ENCODE measurements around the gene APBB1IP. TPM values are rescaled to one million over a fixed set of nuclear protein-coding genes. Genes with fewer than 3 reads are reported as not detected.
A peak's percentile ranks its signal among the peaks of the same experiment; 100 is the strongest.
"Not testable (repeated sequence)": the region's sequence is repeated elsewhere in the genome, so short reads cannot be mapped to it uniquely, and the experiment has no call there.

The APBB1IP gene
- 1 to 10 TPM in 11 of 12 donors, not detected in 1; 1.2 to 9.5 (median 1.9) TPM for polyA plus RNA-seq (ENCODE audit: insufficient read length in 12 of 12)
- long read RNA-seq, donor 1 = 0 reads
- long read RNA-seq, donor 2, partial matches to known transcripts = 0 of 1 reads
- long read RNA-seq, donor 2, other reads (novel, unspliced or antisense) = 0 of 1 reads
- long read RNA-seq, donor 3 = 0 reads
- long read RNA-seq, donor 4 = 0 reads
- long read RNA-seq, donor 5 = 0 reads
- long read RNA-seq, donor 6 = 0 reads
- long read RNA-seq, donor 7, partial matches to known transcripts = 0 of 1 reads
- long read RNA-seq, donor 7, other reads (novel, unspliced or antisense) = 0 of 1 reads
- long read RNA-seq, donor 8, partial matches to known transcripts = 0 of 1 reads
- long read RNA-seq, donor 8, other reads (novel, unspliced or antisense) = 0 of 1 reads
- long read RNA-seq, donor 9, partial matches to known transcripts = 0 of 1 reads
- long read RNA-seq, donor 9, other reads (novel, unspliced or antisense) = 0 of 1 reads
- long read RNA-seq, donor 10 = 0 reads
- long read RNA-seq, donor 11 = 0 reads

DNA sequence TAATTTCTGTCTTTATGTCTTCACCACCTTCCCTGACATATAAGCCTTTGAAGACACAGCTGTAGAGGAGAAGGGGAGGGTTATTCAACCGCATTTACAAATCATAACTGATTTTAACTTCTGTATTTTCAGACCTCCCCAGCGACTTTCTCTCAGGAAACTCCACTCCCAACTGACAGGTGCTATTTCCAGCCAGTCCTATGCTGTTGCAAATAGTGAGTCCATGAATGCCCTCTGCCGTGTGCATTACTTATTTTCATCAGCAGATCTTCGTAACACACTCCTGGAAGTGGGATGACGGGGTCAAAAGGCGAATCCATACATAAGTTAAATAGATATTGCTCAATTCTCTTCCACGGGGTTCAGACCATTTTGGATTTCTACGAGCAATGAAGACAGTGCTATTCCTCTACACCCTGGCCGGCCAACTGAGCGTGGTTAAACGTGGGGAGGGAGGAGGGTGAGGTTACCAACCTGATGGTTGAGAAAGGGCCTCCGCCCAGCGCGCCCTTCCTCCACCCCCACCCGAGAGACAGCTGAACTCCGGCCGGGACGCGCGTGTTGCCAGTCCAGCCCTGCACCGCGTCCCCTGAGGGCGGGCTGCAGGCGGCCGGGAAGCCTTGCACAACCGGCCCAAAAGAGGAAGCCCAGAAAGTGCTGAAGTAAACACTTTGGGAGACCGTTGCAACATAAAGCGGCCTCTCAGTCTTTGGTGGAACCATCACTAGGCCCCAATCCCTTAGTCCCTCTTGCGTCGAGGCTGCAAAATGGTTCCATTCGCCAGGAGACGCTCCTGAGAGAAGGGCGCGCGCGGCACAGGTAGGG, at the start of gene APBB1IP:
APBB1IP (plus strand) TSS at position 705 of the 825 bp plus-strand sequence. CDS start 53,986 bp downstream, outside the sequence.
- DNase-seq = peak; percentile 37

- DNase-seq = no peak
Measured at GRCh38 chr10:26389533-26389932, 48.6 kb upstream of the APBB1IP start.

- DNase-seq = no peak
Measured at GRCh38 chr10:26391701-26392695, 46.1 kb upstream of the APBB1IP start.

DNA sequence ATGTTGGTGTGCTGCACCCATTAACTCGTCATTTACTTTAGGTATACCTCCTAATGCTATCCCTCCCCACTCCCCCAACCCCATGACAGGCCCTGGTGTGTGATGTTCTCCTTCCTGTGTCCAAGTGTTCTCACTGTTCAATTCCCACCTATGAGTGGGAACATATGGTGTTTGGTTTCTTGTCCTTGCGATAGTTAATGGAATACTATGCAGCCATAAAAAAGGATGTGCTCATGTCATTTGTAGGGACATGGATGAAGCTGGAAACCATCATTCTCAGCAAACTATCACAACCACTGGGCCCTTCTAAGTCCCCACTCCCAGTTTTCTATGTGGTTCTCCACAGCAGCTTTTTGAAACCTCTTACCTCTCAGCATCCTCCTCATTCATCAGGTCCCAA, 39.8 kb upstream of the APBB1IP start:
- not testable (repeated sequence) for DNase-seq

DNA sequence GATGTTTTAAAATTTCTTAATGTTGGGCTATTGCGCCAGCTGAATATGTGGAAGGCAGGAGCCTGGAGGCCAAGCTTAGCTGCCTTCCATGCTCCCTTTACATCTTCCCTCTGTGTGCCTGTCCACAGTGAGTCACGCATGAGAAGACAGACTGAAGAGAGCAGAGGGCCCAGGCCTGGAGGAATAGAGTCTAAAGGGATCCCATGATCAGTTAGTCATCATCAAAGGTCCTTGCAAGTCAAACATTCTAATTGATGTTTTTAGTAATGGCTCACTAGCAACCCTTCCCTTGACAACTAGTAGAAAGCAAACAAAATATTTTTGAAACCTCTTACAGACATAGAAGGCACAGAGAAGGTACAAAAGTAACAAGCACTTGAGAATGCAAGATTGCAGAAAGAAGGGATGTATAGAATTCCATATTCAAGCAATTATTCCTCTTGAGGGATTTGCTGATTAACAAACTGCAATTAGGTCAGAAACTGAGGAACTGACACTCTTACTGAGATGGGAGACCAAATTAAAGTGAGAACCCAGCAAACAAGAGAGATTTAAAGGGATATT, 30.7 kb upstream of the APBB1IP start:
- no peak for DNase-seq

DNA sequence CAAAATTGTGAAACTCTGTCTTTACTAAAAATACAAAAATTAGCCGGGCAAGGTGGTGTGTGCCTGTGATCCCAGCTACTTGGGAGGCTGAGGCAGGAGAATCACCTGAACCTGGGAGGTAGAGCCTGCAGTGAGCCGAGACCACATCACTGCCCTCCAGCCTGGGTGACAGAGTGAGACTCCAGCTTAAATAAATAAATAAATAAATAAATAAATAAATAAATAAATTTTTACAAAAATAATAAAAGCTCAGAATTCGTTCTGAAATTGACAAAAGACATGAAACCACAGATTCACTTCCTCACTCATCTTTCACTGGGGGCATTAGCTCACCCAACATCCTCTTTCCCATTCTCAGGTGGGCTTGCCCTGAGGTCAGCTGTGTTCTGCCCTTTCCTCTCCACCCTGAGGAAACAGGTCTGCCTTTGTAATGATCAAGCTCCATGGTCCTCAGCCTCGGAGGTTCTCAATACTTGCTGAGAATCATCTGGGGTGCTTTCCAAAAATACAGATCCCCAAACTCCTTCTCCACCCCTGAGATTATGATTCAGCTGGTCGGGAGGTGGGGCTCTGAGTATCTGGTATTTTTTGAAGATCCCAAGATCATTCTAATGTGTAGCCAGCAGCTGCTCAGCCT, 29.2 kb upstream of the APBB1IP start:
- no peak for DNase-seq

GRCh38 chr10:26410356-26410755, 27.8 kb upstream of the APBB1IP start:
- DNase-seq = no peak

- DNase-seq = no peak
Measured at GRCh38 chr10:26412932-26413331, 25.2 kb upstream of the APBB1IP start.

DNA sequence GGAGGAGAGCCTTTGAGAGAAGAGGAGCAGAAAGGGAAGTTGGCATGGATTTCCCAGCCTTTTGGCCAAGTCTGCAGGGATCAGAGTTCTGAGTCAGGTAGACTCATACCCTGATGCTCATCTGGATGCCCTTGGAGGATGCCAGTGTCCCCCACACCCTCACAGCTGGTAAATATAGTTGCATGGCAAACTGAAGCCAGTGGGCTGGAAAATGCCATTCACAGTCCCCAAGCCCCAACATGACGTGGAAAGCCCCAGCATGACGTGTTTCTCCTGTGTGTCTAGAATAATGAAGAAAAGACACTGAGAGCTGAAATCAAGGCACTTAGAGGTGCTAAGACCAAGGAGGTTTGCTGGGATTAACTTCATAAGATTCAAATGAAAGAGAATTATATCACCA, 24.8 kb upstream of the APBB1IP start:
- no peak for DNase-seq

DNA sequence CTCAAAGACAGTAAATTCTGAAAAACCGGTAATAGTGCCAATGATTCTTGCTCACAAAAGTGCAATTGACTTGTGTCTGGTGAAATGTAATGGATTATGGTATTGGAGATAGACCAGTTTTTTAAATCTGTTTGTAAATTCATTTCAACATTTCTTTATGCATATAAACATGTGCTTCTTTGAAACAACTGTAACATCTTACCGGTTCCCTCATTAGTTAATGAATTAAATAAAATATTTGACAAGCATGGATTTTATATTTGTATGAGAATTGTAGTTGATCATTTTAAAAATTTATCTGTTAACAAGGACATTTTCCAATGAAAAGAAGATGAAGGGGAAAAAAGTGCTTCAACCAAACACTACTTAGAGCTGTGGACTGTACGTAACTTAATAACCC, 21.0 kb upstream of the APBB1IP start:
- no peak for DNase-seq

DNA sequence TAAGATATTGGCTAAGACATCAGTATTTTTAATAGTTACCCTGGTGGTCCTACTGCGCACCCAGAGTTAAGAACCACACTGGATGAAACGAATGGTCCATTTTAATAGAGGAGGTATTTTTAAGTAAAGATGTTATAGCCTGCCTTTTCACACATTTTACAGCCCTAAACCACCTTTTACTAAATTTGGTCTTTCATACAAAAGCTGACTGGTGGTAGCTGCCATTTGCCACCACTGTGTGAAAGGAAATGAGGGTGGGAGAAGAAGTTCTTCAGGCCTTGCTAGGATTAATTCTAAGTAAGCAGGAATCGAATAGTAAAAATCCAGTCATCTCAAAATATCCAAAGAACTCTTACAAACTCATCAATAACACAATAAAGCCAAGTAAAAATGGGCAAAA, 15.2 kb upstream of the APBB1IP start:
- no peak for DNase-seq

DNA sequence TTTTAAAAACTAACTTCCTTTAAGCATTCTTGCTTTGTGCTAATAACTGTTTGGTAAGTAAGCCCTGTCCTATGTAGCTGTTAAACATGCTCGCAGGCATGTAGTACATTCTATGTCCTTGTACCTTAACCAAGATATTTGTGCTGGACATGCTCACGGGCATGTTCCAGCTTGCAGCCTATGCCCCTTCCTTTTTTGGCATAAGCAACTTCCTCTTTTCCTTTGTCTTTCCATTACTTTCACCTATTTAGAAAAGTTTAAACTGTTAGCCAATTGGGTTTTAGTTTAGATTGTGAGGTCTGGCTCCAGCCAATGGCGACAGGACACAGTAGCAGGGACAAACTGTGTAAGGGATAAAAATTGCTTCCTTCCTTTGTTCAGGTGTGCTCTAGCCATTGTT, 14.4 kb upstream of the APBB1IP start:
- DNase-seq = no peak

DNA sequence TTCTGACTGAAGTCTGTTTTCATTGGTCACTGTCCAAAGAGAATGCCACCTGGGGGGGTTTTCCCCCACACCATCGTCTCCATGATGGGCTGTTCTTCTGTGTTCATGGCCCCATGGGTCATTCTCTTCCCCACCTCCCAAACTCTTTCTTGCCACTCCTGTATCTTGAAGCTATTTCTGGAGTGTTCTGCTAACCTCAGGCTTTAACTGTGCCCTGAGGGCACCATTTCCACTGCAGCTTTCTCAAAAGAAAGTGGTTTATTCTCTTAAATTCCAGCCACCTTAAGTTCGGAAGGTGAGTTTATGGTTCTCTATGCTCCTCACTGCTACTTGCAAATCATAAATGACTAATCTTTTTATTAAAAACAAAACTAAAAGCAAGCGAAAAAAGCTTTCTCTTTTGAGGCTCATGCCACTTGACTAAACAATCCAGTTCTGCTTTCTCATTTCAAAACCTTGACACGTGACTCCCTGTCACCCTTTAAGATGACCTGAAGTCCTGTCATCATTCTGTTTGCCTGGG, 7.4 kb upstream of the APBB1IP start:
- DNase-seq = peak; percentile 2

- DNase-seq = no peak
Measured at GRCh38 chr10:26432938-26433337, 5.2 kb upstream of the APBB1IP start.

DNA sequence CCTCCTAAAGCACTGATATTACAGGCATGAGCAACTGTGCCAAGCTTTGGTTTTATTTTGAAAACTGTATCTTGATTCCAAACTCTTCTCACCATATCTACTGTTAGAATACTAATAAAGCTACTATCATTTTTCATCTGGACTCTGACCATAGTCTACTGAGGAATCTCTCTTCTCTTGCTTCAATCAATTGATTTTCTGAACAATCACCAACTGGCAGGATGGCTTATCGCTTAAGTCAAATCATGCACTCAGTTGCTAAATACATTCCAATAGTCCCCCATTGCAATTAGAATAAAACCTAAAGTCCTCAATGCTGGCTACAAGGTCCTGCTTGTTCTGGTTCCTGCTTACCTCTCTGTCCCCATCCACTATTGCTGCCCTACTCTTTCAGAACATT, 2.3 kb upstream of the APBB1IP start:
- DNase-seq = no peak

GRCh38 chr10:26436848-26437247, 1.3 kb upstream of the APBB1IP start:
- no peak for DNase-seq

GRCh38 chr10:26438534-26439341, 597 bp downstream of the APBB1IP start:
- DNase-seq = no peak

DNA sequence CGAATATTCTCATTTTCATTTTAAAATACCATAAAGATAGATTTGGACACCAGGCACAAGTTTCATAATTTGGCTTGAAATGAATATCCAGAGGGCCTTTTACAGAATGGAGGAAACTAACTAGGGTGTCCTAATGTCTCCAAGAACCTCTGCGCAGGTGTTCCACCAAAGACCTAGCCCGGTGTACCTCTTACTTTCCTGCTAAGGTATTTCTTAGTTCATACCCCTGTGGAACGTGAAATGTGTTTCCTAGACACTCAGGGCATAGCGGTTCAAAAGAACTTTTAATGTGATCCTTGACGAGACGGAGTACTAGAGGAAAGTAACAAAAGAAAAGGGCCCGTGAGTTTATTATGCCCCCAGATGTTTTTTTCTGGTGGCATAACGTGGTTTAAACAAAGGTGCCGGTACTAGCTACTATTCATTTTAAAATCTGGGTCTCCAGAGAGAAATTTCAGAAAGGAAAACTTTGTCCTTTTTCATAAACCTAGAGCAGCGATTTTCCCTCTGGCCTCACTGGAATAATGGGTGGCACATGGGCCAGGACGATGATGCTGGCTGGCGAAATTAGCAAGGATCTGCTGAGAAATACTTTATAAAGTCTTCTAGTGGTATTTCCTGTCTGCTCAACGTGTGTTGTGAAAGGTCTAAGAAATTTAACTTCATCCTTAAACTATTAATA, 1.4 kb downstream of the APBB1IP start:
- DNase-seq = no peak

- no peak for DNase-seq
Measured at GRCh38 chr10:26440088-26440470, 1.9 kb downstream of the APBB1IP start.

Data from muscle of arm (tissue), 14 donors.